Panc1 (cell line): ENCODE measurements around the gene CORO7.

Source experiments
- CTCF ChIP-seq: fragments of 450-650 bp; IDR thresholded peaks from 2 replicates; pipeline ENCODE4 v1.5.1; 2017; ENCODE audit warnings: mild to moderate bottlenecking
- POLR2AphosphoS5 ChIP-seq: IDR thresholded peaks from 2 replicates; pipeline ENCODE4 v1.6.1; 2012; ENCODE audit warnings: mild to moderate bottlenecking, low read depth, low read length, moderate library complexity
- REST ChIP-seq, 2 experiments: IDR thresholded peaks; 2 replicates each; pipeline ENCODE4 v1.6.1; 2011 to 2012; ENCODE audit warnings: low read depth in 2 of 2, control low read depth in 1 of 2, low read length in 1 of 2, mild to moderate bottlenecking in 1 of 2, moderate library complexity in 1 of 2; ENCODE audit not compliant: insufficient read depth in 1 of 2
- TCF7L2 ChIP-seq: IDR thresholded peaks from 2 replicates; pipeline ENCODE4 v1.6.1; 2011; ENCODE audit warnings: mild to moderate bottlenecking, low read depth, low read length, inconsistent platforms

- TF ChIP-seq CTCF (no peak), TCF7L2 (no peak), POLR2AphosphoS5 (no peak; the same call in 1 of the 2 replicates), REST (IDR thresholded peaks at IDR 0.05; ENCODE audit: insufficient read depth in 1 of 2, low read depth in 2 of 2, low read length in 1 of 2) (no peak)
These were observed 75.1 kb downstream of the CORO7 start for GRCh38 chr16:4341250-4341649.
